Tibial nerve (tissue), 4 donors: ENCODE data around the gene TRMU. TPM values are rescaled to one million over a fixed set of nuclear protein-coding genes. Genes with fewer than 3 reads are reported as not detected.

Source experiments
- DNase-seq, 2 donors: peaks; one replicate each; pipeline ENCODE4 v3.0.0-alpha.2; 2019; ENCODE audit warnings: low spot score in 2 of 2
- H3K27ac ChIP-seq, 4 donors: fragments of 200-600 bp; sonication (generic) in 3 of 4; one replicate each; pipeline ENCODE4 v1.5.1; 2017 to 2019; ENCODE audit warnings: mild to moderate bottlenecking in 1 of 4
- H3K27me3 ChIP-seq, 2 donors: fragments of 200-600 bp; sonication (generic) in 1 of 2; one replicate each; pipeline versions ENCODE4 v1.5.1 to v1.6.0; 2017 to 2019
- H3K36me3 ChIP-seq, 3 donors: fragments of 200-600 bp; sonication (generic); one replicate each; pipeline ENCODE4 v1.5.1; 2018 to 2019
- H3K4me1 ChIP-seq, 4 donors: fragments of 200-600 bp; sonication (generic) in 3 of 4; one replicate each; pipeline ENCODE4 v1.5.1; 2017 to 2019
- H3K4me3 ChIP-seq, 4 donors: fragments of 200-600 bp; sonication (generic) in 3 of 4; one replicate each; pipeline ENCODE4 v1.5.1; 2017 to 2019; ENCODE audit warnings: mild to moderate bottlenecking in 1 of 4, moderate library complexity in 1 of 4
- H3K9me3 ChIP-seq, 4 donors: fragments of 200-600 bp; sonication (generic) in 3 of 4; one replicate each; pipeline ENCODE4 v1.5.1; 2017 to 2019
- EP300 ChIP-seq, 2 donors: sonication (generic); formaldehyde crosslinking; IDR thresholded peaks; one replicate each; pipeline ENCODE4 v1.6.1; 2017; ENCODE audit warnings: antibody characterized with exemption in 2 of 2, mild to moderate bottlenecking in 1 of 2
- POLR2A ChIP-seq, 2 donors: fragments of 450-650 bp; IDR thresholded peaks; one replicate each; pipeline ENCODE4 v1.6.1; 2017; ENCODE audit warnings: antibody characterized with exemption in 2 of 2, mild to moderate bottlenecking in 2 of 2, moderate library complexity in 2 of 2
- WGBS, 2 donors: methylation state at CpG; one replicate each; pipeline ENCODE4 v1.1.5; 2018; 5-methylcytosine and 5-hydroxymethylcytosine counted together
- total RNA-seq, 4 donors: library from RNA; depleted of rRNA; stranded (reverse); fragments of >200 nt; gene quantifications; one replicate each; pipeline ENCODE4 v1.1.0, GENCODE V29; 2016
- TF ChIP-seq, protein P1 (sequence below), 5 experiments: fragments of 200-600 bp in 3 of 5; fragments of 450-650 bp in 2 of 5; sonication (generic) in 3 of 5; IDR thresholded peaks; one replicate each; pipeline ENCODE4 v1.5.1; 2016 to 2019; ENCODE audit warnings: antibody characterized with exemption in 5 of 5, mild to moderate bottlenecking in 3 of 5, moderate library complexity in 2 of 5

TRMU gene
- total RNA-seq, 4 donors from 2014 or later: 50.0 to 85.3 (median 64.5) TPM

DNA sequence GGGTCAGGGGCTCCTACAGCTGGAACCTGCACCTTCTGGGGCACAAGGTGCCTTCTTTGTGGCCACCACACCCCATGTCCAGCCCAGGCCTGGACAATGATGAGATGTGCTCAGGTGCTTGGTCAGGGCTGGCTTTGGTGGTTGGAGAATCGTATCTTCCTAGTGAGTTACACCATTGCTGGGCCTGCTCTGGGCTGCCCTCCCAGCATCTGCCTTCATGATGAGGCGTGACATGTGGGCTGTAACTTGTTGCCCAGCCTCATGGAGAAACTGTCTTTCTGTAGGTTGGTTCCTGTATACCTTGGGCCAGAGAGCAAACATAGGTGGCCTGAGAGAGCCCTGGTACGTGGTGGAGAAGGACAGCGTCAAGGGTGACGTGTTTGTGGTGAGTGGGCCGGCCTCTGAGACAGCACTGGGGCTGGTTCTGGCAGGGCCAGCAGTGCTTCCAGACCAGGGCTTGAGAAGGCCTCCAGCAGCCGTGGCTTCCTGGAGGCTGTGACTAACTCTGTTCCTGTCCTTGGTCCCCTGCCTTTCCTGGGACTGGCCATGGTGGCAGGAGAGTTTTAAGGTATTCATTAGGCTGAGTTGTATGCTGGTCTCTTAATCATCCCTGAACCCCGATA is 18.1 kb downstream of the TRMU start:
- no peaks in the 10 kb centered on the region for H3K9me3 ChIP-seq
- WGBS, 2 donors: 76 to 96% methylated on average over 8 of the region's 8 CpGs
- H3K4me3 ChIP-seq: no peak overlapping the region
- H3K27ac ChIP-seq: no peak overlapping the region
- H3K4me1 ChIP-seq: no peaks in the 10 kb centered on the region
- TF ChIP-seq, protein P1, sequence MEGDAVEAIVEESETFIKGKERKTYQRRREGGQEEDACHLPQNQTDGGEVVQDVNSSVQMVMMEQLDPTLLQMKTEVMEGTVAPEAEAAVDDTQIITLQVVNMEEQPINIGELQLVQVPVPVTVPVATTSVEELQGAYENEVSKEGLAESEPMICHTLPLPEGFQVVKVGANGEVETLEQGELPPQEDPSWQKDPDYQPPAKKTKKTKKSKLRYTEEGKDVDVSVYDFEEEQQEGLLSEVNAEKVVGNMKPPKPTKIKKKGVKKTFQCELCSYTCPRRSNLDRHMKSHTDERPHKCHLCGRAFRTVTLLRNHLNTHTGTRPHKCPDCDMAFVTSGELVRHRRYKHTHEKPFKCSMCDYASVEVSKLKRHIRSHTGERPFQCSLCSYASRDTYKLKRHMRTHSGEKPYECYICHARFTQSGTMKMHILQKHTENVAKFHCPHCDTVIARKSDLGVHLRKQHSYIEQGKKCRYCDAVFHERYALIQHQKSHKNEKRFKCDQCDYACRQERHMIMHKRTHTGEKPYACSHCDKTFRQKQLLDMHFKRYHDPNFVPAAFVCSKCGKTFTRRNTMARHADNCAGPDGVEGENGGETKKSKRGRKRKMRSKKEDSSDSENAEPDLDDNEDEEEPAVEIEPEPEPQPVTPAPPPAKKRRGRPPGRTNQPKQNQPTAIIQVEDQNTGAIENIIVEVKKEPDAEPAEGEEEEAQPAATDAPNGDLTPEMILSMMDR (IDR thresholded peaks at IDR 0.05): no peak
- TF ChIP-seq EP300 (IDR thresholded peaks at IDR 0.05): no peak
- no peak for TF ChIP-seq POLR2A (IDR thresholded peaks at IDR 0.05)
- H3K27me3 ChIP-seq: no peaks in the 10 kb centered on the region
- DNase-seq: no peak
- H3K36me3 ChIP-seq: peaks cover 2 to 100% (median 36%) of the 10 kb centered on the region in 3 donors

DNA sequence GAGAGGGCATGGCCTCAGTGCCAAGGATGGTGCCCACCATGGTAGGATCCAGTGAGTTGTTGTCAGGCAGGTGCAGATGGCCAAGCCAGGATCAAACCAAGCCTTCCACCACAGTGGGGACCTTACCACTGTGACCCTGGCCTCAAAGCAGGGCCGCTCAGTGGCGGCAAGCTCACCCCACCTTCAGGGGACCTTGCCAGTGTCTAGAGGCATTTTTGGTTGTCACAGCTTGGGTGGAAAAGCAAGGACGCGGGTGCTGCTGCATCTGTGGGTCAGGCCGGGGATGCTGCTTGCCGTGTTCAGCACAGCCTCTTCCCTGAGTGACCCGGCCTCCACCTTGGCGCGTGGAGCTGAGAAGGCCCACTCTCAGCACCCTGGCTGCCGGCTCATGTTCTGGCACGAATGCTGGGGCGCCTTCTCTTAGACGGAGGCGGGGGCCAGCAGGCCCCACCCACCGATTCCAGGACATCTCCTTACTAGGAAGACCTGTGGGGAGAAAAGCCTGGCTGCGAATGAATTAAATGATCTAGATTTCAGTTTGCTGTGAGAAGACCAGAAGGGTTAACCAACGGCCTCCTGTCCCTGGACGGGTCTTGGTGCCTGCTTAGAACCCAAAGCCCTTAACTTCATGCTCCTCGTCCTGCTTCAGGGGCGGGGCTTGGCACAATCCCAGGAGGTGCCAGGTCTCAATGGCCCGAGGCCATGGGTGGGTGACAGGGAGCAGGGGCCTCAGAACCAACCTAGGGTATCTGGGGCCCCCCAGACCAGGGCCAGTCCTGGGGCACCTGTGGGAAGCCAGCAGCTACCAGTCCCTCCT is 18.9 kb downstream of the TRMU start:
- 80 to 83% methylated on average over 16 to 20 of the region's 21 CpGs for WGBS, 2 donors
- DNase-seq: no peak

GRCh38 chr22:46354993-46355305 is 19.4 kb downstream of the TRMU start:
- TF ChIP-seq POLR2A (IDR thresholded peaks at IDR 0.05) (no peak), EP300 (IDR thresholded peaks at IDR 0.05) (no peak)
- TF ChIP-seq, protein P1 (IDR thresholded peaks at IDR 0.05): no peak
- Histone ChIP-seq H3K27me3 (no peaks in the 10 kb centered on the region), H3K4me3 (no peak overlapping the region), H3K27ac (no peak overlapping the region), H3K9me3 (peaks cover 0 to 4% (median 0%) of the 10 kb centered on the region in 4 donors), H3K36me3 (peaks cover 2 to 100% (median 36%) of the 10 kb centered on the region in 3 donors), H3K4me1 (no peaks in the 10 kb centered on the region)
- 87 to 89% methylated on average over 7 of the region's 7 CpGs for WGBS, 2 donors
- DNase-seq: no peak

More for the DNA sequence above, 18.9 kb downstream of the TRMU start:
- TF ChIP-seq, protein P1 (IDR thresholded peaks at IDR 0.05): no peak
- TF ChIP-seq POLR2A (IDR thresholded peaks at IDR 0.05) (no peak), EP300 (IDR thresholded peaks at IDR 0.05) (no peak)
- Histone ChIP-seq H3K4me3 (no peak overlapping the region), H3K27me3 (no peaks in the 10 kb centered on the region), H3K9me3 (no peaks in the 10 kb centered on the region), H3K4me1 (no peaks in the 10 kb centered on the region), H3K27ac (no peak overlapping the region), H3K36me3 (peaks cover 2 to 100% (median 36%) of the 10 kb centered on the region in 3 donors)

GRCh38 chr22:46355369-46355995 is 20.0 kb downstream of the TRMU start:
- no peak overlapping the region for H3K4me3 ChIP-seq

More at GRCh38 chr22:46355369-46355995, 20.0 kb downstream of the TRMU start:
- H3K9me3 ChIP-seq: peaks cover 0 to 8% (median 0%) of the 10 kb centered on the region in 4 donors
- H3K4me1 ChIP-seq: no peaks in the 10 kb centered on the region
- H3K27ac ChIP-seq: no peak overlapping the region
- WGBS, 2 donors: 42 to 81% methylated on average over 6 to 21 of the region's 22 CpGs
- DNase-seq: peak; percentile 28 to 74
- TF ChIP-seq EP300 (IDR thresholded peaks at IDR 0.05): no peak
- TF ChIP-seq, protein P1 (IDR thresholded peaks at IDR 0.05): peak; percentile 63 to 79 (median 69)
- H3K27me3 ChIP-seq: no peaks in the 10 kb centered on the region
- peaks cover 2 to 98% (median 35%) of the 10 kb centered on the region in 3 donors for H3K36me3 ChIP-seq
